ENCODE results near the gene PBXIP1.
A peak's percentile ranks its signal among the peaks of the same experiment; 100 is the strongest.

The PBXIP1 gene, protein sequence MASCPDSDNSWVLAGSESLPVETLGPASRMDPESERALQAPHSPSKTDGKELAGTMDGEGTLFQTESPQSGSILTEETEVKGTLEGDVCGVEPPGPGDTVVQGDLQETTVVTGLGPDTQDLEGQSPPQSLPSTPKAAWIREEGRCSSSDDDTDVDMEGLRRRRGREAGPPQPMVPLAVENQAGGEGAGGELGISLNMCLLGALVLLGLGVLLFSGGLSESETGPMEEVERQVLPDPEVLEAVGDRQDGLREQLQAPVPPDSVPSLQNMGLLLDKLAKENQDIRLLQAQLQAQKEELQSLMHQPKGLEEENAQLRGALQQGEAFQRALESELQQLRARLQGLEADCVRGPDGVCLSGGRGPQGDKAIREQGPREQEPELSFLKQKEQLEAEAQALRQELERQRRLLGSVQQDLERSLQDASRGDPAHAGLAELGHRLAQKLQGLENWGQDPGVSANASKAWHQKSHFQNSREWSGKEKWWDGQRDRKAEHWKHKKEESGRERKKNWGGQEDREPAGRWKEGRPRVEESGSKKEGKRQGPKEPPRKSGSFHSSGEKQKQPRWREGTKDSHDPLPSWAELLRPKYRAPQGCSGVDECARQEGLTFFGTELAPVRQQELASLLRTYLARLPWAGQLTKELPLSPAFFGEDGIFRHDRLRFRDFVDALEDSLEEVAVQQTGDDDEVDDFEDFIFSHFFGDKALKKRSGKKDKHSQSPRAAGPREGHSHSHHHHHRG

DNA sequence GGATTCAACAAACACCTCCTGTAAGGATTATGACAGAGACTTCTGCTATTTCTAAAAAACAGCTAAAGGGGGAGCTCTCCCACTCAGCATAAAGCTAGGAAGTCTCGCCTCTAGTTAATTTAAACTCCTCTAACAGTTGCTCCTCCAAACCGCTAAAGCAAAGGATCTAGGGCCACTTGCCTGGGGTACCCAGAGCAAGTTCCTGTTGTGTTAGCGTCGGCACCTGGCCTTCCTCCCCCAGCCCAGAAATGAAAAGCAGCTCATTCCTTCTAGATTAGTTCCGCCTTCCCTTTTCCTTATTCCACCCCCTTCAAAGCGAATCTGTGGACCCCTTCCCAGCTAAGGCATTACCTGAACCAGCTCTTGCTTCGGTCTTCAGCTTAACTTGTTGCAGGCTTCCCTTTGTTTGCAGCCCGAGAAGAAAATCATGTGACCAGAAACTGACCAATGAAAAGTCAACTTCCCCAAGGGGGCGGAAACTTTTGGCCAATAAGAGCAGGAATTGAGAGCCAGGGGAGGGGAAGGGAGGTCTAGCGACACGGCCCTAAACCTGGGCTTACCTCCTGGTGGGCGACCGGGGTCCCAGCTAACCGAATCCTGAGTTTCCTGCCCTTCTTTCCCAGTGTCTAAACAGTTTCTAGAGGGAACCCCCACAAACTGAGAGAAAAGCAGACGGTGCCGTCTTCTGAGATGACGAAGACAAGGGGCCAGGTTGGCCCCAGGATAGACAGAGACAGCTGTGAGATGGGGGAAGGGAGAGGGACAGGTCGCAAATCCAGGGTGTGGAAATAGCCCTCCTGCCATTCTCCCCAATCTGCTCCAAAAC lies at the start of gene PBXIP1:
Gene PBXIP1 (minus strand): TSS at position 382 of the 826 bp plus-strand sequence. CDS start 2,378 bp downstream, outside the sequence.
- DNase-seq (ENCODE audit: low read depth): peak; percentile 90

DNA sequence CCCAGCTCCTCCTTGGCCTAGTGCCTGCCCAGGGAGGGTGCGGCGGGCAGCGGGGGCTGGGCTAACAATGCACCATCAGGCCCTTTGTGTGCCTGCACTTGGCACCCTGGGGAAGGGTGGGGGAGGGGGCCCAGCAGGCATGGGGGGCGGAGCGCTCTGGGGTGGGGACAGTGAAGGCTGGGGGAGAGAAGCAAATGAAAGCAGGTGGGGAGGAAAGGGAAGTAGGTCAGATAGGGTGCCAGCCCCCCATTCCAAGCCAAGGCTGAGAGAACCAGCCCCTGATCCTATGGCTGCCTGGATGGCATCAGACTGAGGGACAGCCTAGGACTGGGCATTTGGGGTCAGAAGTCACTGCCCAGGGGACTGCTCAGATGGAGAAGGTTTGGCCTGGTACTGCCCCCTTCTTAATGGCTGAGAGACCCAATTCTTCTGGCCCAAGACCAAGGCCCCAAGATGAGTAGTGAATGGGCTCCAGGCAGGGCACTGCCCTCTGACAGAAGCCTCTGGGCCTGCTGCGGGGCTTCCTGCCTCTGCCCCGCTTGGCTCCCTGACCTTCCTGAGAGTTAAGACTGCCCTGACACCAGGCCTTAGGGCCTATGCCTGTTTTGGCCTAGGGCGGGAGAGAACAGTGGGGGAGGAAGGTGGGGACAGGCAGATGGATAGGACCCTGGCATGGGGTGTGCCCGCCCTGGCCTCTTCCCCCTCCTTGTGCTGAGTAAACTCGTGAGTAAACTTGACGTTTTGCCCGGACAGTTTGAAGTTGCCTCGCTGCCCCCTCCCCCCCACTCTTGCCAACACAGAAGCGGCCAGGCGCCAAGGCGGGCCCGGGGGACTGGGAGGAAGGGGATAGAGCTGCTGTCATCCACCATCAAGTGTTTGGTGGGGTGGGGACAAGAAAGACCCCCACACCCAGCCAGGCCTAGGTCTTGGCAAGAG lies 49.4 kb upstream of the PBXIP1 start:
- DNase-seq (ENCODE audit: low read depth): no peak

DNA sequence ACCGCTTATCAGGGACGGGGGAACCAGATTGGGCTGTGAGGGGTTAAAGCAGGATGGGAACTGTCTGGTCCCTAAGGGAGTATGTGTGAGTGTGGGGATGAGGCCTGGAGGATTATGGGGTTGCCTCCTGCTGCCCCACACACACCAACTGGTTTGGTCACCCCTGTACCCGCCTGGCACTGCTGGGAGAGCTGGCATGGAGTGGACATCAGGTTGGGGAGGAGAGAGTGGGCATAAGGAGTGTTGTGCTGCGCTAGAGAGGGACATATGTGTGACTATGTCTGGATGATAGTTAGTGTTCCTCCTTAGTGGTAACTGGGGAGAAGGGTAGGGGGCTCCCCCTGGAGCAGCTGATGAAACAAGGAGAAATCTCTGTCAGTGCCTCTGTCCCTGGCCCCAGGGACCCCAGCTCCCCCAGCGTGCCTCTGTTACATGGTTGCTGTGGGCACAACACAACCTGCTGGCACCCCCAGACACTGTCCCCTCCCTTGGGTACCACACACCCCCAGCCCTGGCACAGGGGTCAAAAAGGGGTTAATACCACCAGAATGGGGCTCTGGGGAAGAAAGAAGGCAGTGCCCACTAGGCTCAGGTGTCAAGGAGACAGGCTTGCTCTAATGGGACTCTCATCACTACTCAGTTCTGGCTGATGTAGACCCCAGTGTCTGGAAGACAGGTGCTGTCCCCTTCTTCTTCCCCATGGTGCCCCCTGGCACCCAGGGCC lies 48.6 kb upstream of the PBXIP1 start:
- no peak for DNase-seq (ENCODE audit: low read depth)

DNA sequence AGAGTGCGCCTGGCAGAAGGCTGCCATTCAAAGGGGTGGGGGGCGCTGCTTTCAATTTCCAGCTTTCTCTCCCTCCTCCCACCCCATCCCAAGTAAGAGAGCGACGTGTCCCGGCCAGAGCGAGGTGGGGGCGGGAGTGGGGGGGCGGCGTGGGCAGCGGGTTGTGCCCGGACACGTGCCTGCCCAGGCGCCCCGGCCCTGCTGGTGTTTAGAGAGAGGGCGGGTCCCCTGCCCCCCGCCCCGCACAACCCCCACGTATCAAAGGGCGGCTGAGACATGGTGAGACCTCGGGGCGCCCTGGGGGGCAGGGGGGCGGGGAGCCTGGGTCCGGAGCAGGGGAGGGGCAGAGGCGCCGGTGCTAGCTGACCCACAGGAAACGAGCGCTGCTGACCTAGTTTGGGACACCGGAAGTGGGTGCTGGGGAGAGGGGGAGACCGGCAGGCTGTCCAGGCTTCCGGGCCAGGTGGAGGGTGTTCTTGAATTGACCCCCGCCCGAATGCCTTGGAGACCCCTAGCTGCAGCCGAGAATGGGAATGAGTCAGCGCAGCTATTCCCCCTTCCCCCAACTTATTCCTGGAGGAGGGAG lies 48.0 kb upstream of the PBXIP1 start:
- peak; percentile 68 for DNase-seq (ENCODE audit: low read depth)

DNA sequence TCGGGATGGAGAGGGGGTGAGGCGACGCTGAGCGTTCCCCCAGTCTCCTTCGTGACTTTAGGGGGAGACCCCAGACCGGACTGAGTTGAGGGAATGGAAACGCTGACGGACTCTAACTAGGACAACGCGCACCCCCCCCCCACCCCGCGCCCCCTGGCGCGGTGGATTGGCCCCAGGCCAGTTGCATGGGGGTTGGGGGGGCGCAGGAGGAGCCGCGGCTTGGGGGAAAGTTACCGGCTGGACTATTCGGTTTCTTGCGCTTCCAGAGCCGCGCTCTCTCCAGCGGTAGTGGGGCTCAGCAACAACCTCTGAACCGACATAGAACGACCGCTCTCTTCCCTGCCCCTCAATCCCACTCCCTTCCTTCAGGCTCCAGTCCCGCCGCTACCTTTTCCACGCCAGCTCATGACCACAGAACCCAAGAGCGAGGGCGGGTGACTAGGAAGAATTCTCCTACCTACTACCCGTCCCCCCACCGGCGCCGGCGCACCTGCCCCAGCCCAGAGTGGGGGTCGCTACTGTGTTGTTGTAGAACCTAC lies 47.4 kb upstream of the PBXIP1 start:
- peak; percentile 48 for DNase-seq (ENCODE audit: low read depth)

DNA sequence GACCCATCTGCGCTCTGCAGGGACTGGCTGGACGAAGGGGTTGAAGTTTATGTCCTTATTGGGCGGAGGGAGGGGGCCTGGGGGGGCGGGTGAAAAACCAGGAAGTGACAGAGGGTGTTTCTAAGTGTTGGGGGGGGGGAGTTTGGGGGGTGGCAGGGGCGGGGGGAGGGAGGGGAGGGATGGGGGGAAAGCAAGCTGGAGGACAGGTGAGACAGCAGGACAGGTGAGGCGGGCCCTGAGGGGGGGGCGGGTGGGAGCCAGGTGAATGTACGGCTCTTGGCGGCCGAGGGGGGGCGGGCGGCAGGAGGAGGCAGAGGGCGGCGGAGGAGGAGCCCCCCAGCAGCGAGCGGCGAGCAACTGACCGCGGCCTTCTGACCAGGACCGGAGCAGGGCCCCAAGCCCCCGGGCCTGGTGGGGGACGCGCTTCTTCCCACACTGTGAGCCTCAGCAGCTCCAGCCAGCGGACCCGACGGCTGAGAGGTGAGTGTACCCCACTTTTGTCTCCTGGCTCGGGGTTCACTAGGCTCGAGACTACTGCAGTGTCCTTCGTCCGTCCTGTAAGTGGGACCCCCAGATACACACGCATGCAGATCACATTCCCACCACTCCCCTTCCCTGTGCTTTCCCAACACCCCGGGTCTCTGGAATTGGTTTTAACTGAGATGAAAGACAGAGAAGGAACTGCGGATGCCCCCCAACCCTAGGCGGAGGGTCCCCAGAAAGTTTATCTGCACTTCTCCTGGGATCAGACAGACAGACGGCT lies 46.7 kb upstream of the PBXIP1 start, which contains the start of gene ZBTB7B:
Gene ZBTB7B (plus strand): TSS at position 339 of the 763 bp plus-strand sequence. CDS start 11,859 bp downstream, outside the sequence.
- peak; percentile 46 for DNase-seq (ENCODE audit: low read depth)

DNA sequence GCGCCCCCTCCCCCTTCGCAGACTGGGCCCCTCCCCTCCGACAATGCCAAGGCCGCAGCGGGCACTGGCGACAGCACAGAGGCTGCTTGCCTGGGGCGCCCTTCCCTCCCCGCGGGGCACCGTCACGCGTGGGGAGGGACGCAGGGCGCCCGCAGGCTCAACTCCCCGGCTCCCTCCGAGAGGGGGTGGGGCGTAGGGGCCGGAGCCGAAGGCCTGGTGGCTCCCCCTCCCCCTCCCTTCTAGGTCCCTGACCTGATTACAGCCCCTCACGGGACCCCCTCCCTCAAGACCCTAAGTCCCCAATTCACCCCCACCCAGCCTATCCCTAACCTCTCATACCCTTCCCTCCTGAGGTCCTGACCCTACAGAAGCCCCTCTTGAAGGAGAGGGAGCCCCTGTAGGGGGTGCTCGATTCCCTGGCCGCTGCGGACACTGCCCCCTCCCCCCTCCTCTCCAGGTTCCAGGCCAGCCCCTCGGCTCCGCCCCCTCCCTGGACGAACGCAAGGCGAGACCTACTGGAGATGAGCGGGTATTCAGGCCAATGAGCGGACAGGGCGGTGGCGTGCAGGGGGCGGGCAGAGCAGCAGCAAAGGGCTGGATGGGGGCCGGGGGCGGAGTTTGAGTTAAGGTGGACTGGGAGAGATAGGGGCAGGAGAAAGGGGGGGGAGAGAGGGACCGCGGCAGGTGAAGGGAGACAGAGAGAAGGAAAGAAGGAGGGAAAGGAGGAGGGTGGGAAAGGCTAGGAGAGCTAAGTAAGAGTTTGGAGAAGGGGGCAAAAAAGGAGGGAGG lies 46.0 kb upstream of the PBXIP1 start:
- peak; percentile 99 for DNase-seq (ENCODE audit: low read depth)

DNA sequence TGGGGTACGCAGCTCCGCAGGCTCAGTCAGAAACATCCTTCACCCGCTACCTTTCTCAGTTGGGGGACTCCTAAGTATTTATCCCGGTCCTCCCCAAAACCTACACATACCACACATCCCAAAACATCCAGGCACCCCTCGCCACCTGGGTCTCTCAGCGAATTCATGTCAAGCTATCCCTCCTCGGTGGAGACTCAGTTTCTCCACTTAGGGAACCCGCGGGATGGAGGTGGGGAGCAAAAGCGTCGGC lies 45.5 kb upstream of the PBXIP1 start:
- no peak for DNase-seq (ENCODE audit: low read depth)

DNA sequence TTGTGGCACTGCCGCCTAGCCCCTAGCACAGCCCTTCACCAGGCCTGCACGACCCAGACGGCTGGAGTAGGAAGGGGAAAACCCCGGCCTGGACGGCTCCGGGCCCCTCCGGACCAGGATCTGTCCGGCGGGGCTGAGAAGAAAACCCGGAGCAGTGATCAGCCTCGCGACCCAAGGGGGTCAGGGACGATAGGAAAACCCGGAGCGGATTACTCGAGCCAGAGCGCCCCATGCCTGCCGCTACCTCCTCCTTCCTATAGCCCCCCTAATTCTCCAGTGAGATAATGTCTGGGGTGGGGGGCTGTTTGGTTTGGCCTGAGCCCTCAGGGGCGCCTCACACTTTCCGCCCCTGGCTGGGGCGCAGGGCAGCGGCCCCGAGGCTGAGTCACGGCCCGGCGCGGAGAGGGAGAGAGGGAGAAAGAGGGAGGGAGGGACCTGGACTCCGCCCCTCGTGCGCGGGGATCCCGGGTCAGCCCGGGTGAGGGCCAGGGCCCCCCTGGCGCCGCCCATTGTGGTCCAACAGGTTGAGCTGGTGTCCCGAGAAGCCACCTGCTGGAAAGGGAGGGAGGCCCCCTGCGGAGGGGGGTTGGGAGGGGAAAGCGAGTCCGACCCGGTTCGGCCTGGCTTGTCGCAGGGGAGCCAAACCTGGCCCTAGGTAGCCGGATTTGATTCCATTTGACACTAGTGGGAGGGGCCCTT lies 45.0 kb upstream of the PBXIP1 start:
- DNase-seq (ENCODE audit: low read depth): peak; percentile 86

DNA sequence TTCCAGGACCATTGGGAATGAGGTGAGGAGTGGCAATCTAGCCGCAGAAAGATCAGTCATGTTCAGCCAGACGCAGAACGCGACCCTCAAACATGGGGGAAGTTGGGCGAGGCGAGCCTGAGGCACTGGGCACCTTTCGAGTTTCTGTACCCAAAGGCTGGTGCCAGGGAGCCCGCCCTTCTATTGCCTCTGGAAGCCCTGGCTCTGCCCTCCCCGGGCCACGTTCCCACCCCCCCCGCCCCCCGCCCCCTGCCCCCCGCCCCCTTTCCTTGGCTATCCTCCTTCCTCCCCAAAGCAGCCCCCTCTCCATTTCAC lies 44.5 kb upstream of the PBXIP1 start:
- DNase-seq (ENCODE audit: low read depth): peak; percentile 24

DNA sequence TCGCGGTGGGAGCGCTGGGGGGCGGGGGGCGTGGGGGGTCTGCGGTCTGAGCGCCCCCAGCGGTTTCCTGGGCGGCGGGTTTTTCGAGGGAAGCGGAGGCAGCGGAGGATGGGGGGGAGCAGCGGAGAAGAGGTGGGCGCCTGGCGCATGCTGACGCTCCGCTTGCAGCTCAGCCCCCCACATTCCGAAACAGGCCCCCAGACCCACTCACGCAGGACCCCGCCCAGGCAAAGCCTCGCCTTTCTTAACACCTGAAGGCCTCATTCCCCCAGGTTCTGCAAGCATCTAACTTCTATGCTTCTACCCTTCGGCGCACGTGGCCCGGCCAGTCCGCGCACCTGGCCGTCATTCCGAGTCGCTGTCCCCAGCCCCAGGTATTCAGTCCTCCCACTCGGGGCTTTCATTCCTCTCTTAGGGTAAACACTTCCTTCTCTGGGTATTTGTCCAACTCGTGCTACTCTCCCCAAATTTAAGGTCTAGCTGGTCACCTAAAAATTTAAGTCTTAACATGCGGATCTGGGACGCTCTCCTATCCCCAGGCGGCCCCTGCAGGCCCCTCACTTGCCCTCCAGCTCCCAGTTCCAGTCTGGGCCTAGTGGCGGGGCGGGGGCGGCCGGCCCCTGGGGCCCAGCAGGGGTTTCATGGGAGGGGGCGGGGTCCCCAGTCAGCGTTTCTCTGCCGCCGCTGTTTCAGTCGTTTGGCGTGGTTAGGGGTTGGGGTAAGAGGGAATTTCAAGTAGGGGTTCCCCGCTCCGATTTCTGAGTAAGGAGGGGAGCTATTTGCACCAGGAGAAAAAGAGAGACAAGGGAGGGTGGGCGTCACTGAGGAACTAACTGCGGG lies 43.9 kb upstream of the PBXIP1 start:
- DNase-seq (ENCODE audit: low read depth): no peak

DNA sequence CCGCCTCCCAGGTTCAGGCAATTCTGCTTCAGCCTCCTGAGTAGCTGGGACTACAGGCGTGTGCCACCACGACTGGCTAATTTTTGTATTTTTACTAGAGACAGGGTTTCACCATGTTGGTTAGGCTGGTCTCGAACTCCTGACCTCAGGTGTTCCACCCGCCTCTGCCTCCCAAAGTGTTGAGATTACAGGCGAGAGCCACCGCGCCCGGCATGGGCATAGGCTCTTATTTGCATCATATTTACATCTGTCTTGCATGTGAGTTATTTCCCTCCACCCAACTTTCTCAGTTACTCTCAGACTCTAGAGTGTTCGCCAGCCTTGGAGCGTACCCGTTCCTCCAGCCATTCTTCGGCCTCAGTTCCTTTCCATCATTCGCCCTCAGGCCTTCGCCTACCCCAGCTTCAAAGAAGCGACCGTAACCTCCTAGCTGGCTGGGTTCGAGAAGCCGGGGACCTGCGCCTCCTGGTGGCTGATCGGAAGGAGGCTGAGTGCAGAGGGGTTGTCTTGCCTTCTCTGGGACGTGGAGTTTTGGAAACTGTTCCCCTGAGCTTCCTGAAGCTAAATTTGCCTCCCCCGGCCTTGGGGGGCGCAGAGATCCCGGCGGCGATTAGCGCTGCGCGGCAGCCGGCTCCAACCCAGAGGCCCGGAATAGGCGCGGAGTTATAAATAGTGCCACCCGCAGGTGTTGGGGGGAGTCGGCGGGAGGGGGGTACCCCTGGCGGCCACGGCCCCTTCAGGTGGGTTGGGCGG lies 43.1 kb upstream of the PBXIP1 start:
- peak; percentile 76 for DNase-seq (ENCODE audit: low read depth)

DNA sequence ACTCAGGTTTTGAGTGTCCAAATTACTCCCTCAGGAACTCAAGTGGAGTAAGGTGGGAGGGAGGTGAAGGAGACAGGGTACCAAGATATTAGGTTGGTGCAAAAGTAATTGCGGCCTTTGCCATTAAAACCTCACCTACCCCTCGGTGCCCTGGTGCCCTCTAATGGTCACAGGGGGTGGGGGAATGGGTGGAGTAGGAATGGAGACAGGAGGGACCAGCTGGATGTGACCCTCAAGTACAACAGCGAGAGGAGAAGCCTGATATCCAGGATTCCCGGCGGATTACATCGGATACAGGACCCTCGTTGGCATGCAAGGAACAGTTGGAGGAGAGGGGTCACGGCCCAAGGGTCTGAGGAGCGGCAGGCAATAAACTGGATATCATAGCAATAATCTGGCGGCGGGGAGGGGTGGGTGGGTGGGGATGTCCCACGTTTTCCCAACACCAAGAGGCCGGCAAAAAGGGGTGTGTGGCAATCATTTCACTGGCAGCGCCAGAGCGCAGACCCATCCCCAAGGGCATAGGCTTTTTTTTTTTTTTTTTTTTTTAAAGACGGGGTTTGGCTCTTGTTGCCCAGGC lies 42.4 kb upstream of the PBXIP1 start:
- no peak for DNase-seq (ENCODE audit: low read depth)

DNA sequence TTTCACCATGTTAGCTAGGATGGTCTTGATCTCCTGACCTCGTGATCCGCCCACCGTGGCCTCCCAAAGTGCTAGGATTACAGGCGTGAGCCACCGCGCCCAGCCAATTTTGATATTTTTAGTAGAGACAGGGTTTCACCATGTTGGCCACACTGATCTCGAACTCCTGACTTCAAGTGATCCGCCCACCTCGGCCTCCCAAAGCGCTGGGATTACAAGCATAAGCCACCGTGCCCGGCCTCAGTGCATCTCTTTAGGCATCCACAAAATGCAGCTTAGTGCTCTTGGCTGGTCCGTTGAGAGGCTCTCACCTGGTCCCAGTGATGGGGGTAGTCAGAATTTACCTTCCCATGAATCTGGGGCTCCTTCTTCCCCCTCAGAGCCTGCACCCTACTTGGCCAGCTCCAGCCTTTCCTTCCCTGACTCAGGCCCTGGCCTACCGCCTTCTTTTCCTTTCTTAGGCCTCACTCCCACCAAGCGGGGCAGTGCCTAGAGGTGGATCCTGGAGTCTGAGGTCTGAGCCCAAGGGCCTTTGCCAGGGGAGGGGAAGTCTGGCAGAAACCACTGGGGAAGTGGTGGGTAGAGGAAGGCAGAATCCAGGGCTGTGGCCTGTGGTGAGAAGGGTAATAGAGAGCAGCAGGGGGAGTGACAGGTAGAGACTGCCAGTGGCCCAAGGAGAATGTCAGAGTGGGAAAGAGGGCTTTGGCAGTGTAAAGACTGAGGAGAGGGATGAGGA lies 41.2 kb upstream of the PBXIP1 start:
- no peak for DNase-seq (ENCODE audit: low read depth)

DNA sequence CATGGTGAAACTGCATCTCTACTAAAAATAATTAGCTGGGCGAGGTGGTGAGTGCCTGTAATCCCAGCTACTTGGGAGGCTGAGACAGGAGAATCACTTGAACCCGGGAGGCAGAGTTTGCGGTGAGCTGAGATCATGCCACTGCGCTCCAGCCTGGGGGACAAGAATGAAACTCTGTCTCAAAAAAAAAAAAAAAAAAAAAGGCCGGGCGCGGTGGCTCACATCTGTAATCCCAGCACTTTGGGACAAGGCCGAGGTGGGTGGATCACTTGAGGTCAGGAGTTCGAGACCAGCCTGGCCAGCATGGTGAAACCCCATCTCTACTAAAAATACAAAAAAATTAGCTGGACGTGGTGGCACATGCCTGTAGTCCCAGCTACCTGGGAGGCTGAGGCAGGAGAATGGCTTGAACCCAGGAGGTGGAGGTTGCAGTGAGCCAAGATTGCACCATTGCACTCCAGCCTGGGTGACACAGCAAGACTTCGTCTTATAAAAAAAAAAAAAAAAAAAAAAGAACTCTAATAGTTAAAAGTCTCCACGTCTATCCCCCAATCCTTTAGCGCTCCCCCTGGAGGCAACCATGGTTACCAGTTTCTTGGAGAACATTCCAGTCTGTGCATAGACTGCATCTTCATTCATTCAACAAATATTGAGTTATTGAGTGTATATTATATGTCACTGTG lies 39.5 kb upstream of the PBXIP1 start:
- peak; percentile 88 for DNase-seq (ENCODE audit: low read depth)

All from ELR (cell line).